SK-N-SH treated with all-trans-retinoic acid at 6 μM for 48 hours (cell line): ENCODE data around the gene RELCH.

Experiments used
- ARNTL ChIP-seq: fragments of 450-650 bp; formaldehyde crosslinking; IDR thresholded peaks from 2 replicates; pipeline ENCODE4 v1.5.0; 2020; ENCODE audit warnings: low read depth, mild to moderate bottlenecking, moderate library complexity, borderline replicate concordance
- GLIS3 ChIP-seq: fragments of 250-450 bp; sonication (Bioruptor Pico); IDR thresholded peaks from 2 replicates; pipeline ENCODE4 v1.5.0; 2020; ENCODE audit warnings: mild to moderate bottlenecking, moderate library complexity
- OSR1 ChIP-seq: fragments of 250-450 bp; sonication (Bioruptor Pico); IDR thresholded peaks from 2 replicates; pipeline ENCODE4 v1.8.0; 2022; ENCODE audit warnings: moderate library complexity, mild to moderate bottlenecking, inconsistent platforms
- RARB ChIP-seq: fragments of 250-450 bp; sonication (Bioruptor Pico); IDR thresholded peaks from 2 replicates; pipeline ENCODE4 v1.8.0; 2021; ENCODE audit warnings: mild to moderate bottlenecking, moderate library complexity
- TCF4 ChIP-seq: fragments of 250-450 bp; sonication (Bioruptor Pico); IDR thresholded peaks from 2 replicates; pipeline ENCODE4 v1.8.0; 2021; ENCODE audit warnings: mild to moderate bottlenecking, moderate library complexity, borderline replicate concordance
- ZFP3 ChIP-seq: fragments of 250-450 bp; sonication (Bioruptor Pico); IDR thresholded peaks from 2 replicates; pipeline ENCODE4 v1.5.0; 2020; ENCODE audit warnings: mild to moderate bottlenecking, moderate library complexity
- ZNF565 ChIP-seq: fragments of 450-650 bp; formaldehyde crosslinking; conservative IDR thresholded peaks from 2 replicates; pipeline ENCODE4 v1.5.0; 2020; ENCODE audit warnings: low read depth, mild to moderate bottlenecking, moderate library complexity
- TF ChIP-seq, protein P1 (sequence below): fragments of 250-450 bp; sonication (Bioruptor Pico); IDR thresholded peaks from 2 replicates; pipeline ENCODE4 v1.8.0; 2020; ENCODE audit warnings: mild to moderate bottlenecking, moderate library complexity, borderline replicate concordance
- TF ChIP-seq, protein P2 (sequence below): fragments of 250-450 bp; sonication (Bioruptor Pico); IDR thresholded peaks from 2 replicates; pipeline ENCODE4 v1.8.0; 2021; ENCODE audit warnings: low read depth, mild to moderate bottlenecking, moderate library complexity, borderline replicate concordance
- TF ChIP-seq, protein P3 (sequence below): fragments of 250-450 bp; sonication (Bioruptor Pico); IDR thresholded peaks from 2 replicates; pipeline ENCODE4 v1.5.1; 2020; ENCODE audit warnings: low read depth, mild to moderate bottlenecking, moderate library complexity
- TF ChIP-seq, protein P4 (sequence below): fragments of 250-450 bp; sonication (Bioruptor Pico); IDR thresholded peaks from 2 replicates; pipeline ENCODE4 v1.5.0; 2020; ENCODE audit warnings: mild to moderate bottlenecking, moderate library complexity

DNA sequence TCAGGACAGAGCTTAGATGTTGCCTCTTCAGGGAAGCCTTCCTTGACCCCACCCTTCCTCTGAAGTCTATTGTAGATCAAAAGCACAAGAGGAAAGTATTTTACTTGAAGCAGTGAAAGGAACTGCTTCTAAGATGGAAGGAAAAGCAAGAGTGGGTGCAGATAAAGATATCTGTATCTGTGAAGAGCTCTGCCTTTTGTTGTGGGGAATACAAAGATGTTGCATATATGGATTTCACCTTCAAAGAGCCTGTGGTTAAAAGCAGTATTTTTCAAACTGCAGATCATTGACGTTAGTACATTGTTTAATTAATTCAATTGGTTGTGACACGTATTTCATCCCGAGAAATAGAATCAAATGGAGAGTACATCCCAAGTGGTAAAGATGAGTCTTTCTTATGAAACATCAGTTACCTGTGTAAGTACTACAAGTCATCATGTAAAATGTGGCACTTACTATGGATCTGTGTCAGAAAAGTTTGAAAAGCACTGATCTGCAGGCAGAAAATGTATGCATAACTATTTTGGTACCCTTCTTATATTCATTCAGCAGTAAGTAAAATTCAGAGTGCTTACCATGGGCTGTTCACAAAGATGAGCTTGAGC is 113.4 kb downstream of the RELCH start:
- TF ChIP-seq, protein P1, sequence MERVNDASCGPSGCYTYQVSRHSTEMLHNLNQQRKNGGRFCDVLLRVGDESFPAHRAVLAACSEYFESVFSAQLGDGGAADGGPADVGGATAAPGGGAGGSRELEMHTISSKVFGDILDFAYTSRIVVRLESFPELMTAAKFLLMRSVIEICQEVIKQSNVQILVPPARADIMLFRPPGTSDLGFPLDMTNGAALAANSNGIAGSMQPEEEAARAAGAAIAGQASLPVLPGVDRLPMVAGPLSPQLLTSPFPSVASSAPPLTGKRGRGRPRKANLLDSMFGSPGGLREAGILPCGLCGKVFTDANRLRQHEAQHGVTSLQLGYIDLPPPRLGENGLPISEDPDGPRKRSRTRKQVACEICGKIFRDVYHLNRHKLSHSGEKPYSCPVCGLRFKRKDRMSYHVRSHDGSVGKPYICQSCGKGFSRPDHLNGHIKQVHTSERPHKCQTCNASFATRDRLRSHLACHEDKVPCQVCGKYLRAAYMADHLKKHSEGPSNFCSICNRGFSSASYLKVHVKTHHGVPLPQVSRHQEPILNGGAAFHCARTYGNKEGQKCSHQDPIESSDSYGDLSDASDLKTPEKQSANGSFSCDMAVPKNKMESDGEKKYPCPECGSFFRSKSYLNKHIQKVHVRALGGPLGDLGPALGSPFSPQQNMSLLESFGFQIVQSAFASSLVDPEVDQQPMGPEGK (CRISPR knock-in tag) = no peak
- TF ChIP-seq GLIS3 (CRISPR knock-in tag) = no peak
- TF ChIP-seq RARB (CRISPR knock-in tag) = no peak
- TF ChIP-seq ARNTL (CRISPR knock-in tag) = no peak
- TF ChIP-seq ZNF565 = no peak
- TF ChIP-seq, protein P2, sequence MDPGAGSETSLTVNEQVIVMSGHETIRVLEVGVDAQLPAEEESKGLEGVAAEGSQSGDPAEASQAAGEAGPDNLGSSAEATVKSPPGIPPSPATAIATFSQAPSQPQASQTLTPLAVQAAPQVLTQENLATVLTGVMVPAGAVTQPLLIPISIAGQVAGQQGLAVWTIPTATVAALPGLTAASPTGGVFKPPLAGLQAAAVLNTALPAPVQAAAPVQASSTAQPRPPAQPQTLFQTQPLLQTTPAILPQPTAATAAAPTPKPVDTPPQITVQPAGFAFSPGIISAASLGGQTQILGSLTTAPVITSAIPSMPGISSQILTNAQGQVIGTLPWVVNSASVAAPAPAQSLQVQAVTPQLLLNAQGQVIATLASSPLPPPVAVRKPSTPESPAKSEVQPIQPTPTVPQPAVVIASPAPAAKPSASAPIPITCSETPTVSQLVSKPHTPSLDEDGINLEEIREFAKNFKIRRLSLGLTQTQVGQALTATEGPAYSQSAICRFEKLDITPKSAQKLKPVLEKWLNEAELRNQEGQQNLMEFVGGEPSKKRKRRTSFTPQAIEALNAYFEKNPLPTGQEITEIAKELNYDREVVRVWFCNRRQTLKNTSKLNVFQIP (CRISPR knock-in tag) = no peak
- TF ChIP-seq, protein P3, sequence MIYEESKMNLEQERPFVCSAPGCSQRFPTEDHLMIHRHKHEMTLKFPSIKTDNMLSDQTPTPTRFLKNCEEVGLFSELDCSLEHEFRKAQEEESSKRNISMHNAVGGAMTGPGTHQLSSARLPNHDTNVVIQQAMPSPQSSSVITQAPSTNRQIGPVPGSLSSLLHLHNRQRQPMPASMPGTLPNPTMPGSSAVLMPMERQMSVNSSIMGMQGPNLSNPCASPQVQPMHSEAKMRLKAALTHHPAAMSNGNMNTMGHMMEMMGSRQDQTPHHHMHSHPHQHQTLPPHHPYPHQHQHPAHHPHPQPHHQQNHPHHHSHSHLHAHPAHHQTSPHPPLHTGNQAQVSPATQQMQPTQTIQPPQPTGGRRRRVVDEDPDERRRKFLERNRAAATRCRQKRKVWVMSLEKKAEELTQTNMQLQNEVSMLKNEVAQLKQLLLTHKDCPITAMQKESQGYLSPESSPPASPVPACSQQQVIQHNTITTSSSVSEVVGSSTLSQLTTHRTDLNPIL (CRISPR knock-in tag) = no peak
- no peak for TF ChIP-seq OSR1
- no peak for TF ChIP-seq ZFP3 (CRISPR knock-in tag)
- no peak for TF ChIP-seq TCF4 (CRISPR knock-in tag)
- TF ChIP-seq, protein P4, sequence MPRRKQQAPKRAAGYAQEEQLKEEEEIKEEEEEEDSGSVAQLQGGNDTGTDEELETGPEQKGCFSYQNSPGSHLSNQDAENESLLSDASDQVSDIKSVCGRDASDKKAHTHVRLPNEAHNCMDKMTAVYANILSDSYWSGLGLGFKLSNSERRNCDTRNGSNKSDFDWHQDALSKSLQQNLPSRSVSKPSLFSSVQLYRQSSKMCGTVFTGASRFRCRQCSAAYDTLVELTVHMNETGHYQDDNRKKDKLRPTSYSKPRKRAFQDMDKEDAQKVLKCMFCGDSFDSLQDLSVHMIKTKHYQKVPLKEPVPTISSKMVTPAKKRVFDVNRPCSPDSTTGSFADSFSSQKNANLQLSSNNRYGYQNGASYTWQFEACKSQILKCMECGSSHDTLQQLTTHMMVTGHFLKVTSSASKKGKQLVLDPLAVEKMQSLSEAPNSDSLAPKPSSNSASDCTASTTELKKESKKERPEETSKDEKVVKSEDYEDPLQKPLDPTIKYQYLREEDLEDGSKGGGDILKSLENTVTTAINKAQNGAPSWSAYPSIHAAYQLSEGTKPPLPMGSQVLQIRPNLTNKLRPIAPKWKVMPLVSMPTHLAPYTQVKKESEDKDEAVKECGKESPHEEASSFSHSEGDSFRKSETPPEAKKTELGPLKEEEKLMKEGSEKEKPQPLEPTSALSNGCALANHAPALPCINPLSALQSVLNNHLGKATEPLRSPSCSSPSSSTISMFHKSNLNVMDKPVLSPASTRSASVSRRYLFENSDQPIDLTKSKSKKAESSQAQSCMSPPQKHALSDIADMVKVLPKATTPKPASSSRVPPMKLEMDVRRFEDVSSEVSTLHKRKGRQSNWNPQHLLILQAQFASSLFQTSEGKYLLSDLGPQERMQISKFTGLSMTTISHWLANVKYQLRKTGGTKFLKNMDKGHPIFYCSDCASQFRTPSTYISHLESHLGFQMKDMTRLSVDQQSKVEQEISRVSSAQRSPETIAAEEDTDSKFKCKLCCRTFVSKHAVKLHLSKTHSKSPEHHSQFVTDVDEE (CRISPR knock-in tag) = no peak
